GM23338 (cell line): Measurements from ENCODE around the gene PAXX. TPM values are rescaled to one million over a fixed set of nuclear protein-coding genes. Genes with fewer than 3 reads are reported as not detected.

Source experiments
- ATAC-seq: fragments of 200-7000 bp; cut with Tn5 transposase; 3 replicates; pipeline ENCODE4 v1.9.1; 2020
- DNase-seq: peaks from one replicate; pipeline ENCODE4 v3.0.0-alpha.2; 2015; ENCODE audit warnings: low spot score
- H2AFZ ChIP-seq: fragments of 200-600 bp; sonication (generic); 2 replicates; pipeline ENCODE4 v1.8.0; 2016; ENCODE audit warnings: antibody characterized with exemption, mild to moderate bottlenecking, moderate library complexity
- H3F3A ChIP-seq: fragments of 200-600 bp; sonication (generic); replicated peaks from 2 replicates; pipeline ENCODE4 v1.8.0; 2017; ENCODE audit warnings: antibody characterized with exemption, mixed run types, low read depth
- H3K27ac ChIP-seq: fragments of 200-600 bp; sonication (generic); 2 replicates; pipeline ENCODE4 v1.6.1; 2016; ENCODE audit warnings: low read depth
- H3K27me3 ChIP-seq: fragments of 200-600 bp; sonication (generic); 2 replicates; pipeline ENCODE4 v1.8.0; 2016; ENCODE audit warnings: mild to moderate bottlenecking, mixed run types, moderate library complexity; ENCODE audit not compliant: insufficient read depth
- H3K36me3 ChIP-seq: fragments of 200-600 bp; sonication (generic); 2 replicates; pipeline ENCODE4 v1.8.0; 2016; ENCODE audit warnings: mild to moderate bottlenecking; ENCODE audit not compliant: insufficient read depth
- H3K4me1 ChIP-seq: fragments of 200-600 bp; sonication (generic); 2 replicates; pipeline ENCODE4 v1.8.0; 2016; ENCODE audit warnings: mild to moderate bottlenecking, moderate library complexity; ENCODE audit not compliant: insufficient read depth
- H3K4me2 ChIP-seq: fragments of 200-600 bp; sonication (generic); 2 replicates; pipeline ENCODE4 v1.7.1; 2017; ENCODE audit warnings: mixed run types
- H3K4me3 ChIP-seq: fragments of 200-600 bp; sonication (generic); 2 replicates; pipeline ENCODE4 v1.6.1; 2016; ENCODE audit warnings: mixed run types
- H3K79me2 ChIP-seq: fragments of 200-600 bp; sonication (generic); replicated peaks from 2 replicates; pipeline ENCODE4 v1.8.0; 2017; ENCODE audit warnings: mild to moderate bottlenecking; ENCODE audit not compliant: insufficient read depth
- H3K9me2 ChIP-seq: fragments of 200-600 bp; sonication (generic); 2 replicates; pipeline ENCODE4 v1.8.0; 2017; ENCODE audit not compliant: insufficient read depth
- H4K20me1 ChIP-seq: fragments of 200-600 bp; sonication (generic); replicated peaks from 2 replicates; pipeline ENCODE4 v1.8.0; 2017; ENCODE audit warnings: mild to moderate bottlenecking; ENCODE audit not compliant: insufficient read depth
- H3K27ac Mint-ChIP-seq: 2 replicates; pipeline ENCODE4 v1.8.0; 2020; ENCODE audit warnings: inconsistent platforms, mild to moderate bottlenecking, moderate library complexity, mixed read lengths
- H3K27me3 Mint-ChIP-seq: 3 replicates; pipeline ENCODE4 v1.8.0; 2022; ENCODE audit warnings: low read depth, mild to moderate bottlenecking, moderate library complexity, mixed read lengths, inconsistent platforms; ENCODE audit not compliant: insufficient read depth, poor library complexity
- H3K36me3 Mint-ChIP-seq: 3 replicates; pipeline ENCODE4 v1.8.0; 2021; ENCODE audit warnings: low read depth, mild to moderate bottlenecking, inconsistent platforms, moderate library complexity, mixed read lengths
- H3K4me1 Mint-ChIP-seq: 3 replicates; pipeline ENCODE4 v1.8.0; 2020; ENCODE audit warnings: mild to moderate bottlenecking, inconsistent platforms, mixed read lengths
- H3K4me3 Mint-ChIP-seq: 3 replicates; pipeline ENCODE4 v1.8.0; 2021; ENCODE audit warnings: moderate library complexity, mild to moderate bottlenecking, inconsistent platforms, mixed read lengths
- H3K9me3 Mint-ChIP-seq: 3 replicates; pipeline ENCODE4 v1.8.0; 2020; ENCODE audit warnings: moderate library complexity, mild to moderate bottlenecking, inconsistent platforms, mixed read lengths
- CREB1 ChIP-seq: fragments of 250-450 bp; sonication (Bioruptor Pico); IDR thresholded peaks from 2 replicates; pipeline ENCODE4 v1.5.0; 2020; ENCODE audit warnings: low read depth, mild to moderate bottlenecking, moderate library complexity
- ETS1 ChIP-seq: IDR thresholded peaks from 2 replicates; pipeline ENCODE4 v1.6.1; 2016; ENCODE audit warnings: antibody characterized with exemption
- EZH2 ChIP-seq: fragments of 200-600 bp; sonication (generic); IDR thresholded peaks from one replicate; pipeline ENCODE4 v1.8.0; 2017; ENCODE audit warnings: antibody characterized with exemption, mild to moderate bottlenecking, low read depth; ENCODE audit not compliant: unreplicated experiment
- JUNB ChIP-seq: IDR thresholded peaks from one replicate; pipeline ENCODE4 v1.6.1; 2016; ENCODE audit warnings: antibody characterized with exemption; ENCODE audit not compliant: unreplicated experiment
- STAT1 ChIP-seq: IDR thresholded peaks from one replicate; pipeline ENCODE4 v1.6.1; 2016; ENCODE audit warnings: antibody characterized with exemption; ENCODE audit not compliant: unreplicated experiment
- ZNF114 ChIP-seq: fragments of 250-450 bp; sonication (Bioruptor Pico); IDR thresholded peaks from 2 replicates; pipeline ENCODE4 v1.5.0; 2020; ENCODE audit warnings: mild to moderate bottlenecking, moderate library complexity
- ZNF331 ChIP-seq: fragments of 250-450 bp; sonication (Bioruptor Pico); IDR thresholded peaks from 2 replicates; pipeline ENCODE4 v1.5.0; 2020; ENCODE audit warnings: low read depth, mild to moderate bottlenecking, moderate library complexity
- ZNF462 ChIP-seq: fragments of 250-450 bp; sonication (Bioruptor Pico); IDR thresholded peaks from 2 replicates; pipeline ENCODE4 v1.5.0; 2020; ENCODE audit warnings: mild to moderate bottlenecking, moderate library complexity
- polyA plus RNA-seq: library from polyadenylated mRNA; unstranded; fragments of >200 nt; fragmentation: Nextera tagmentation; extraction: Ambion mirVana; gene quantifications from 2 replicates; pipeline ENCODE4 v1.2.1, GENCODE V29; 2016
- total RNA-seq: library from RNA; depleted of rRNA; stranded (reverse); fragments of >200 nt; shearing (Covaris generic); gene quantifications from 2 replicates; pipeline ENCODE4 v1.2.3, GENCODE V29; 2014

The PAXX gene
- total and polyA plus RNA-seq, 2 experiments from 2014 or later, result 71.5 to 86.0 TPM

GRCh38 chr9:136990242-136990911, 1.8 kb upstream of the PAXX start:
- H3K4me3 Mint-ChIP-seq, result peak overlapping the region; percentile 16; the same call in 1 of the 3 replicates
- Histone ChIP-seq H3K9me2 (no peaks in the 10 kb centered on the region), H3K4me1 (peaks cover 3% of the 10 kb centered on the region; the same call in 1 of the 2 replicates), H3K4me2 (no peak overlapping the region), H3K4me3 (no peak overlapping the region), H3K36me3 (no peaks in the 10 kb centered on the region), H4K20me1 (no peaks in the 10 kb centered on the region), H3K27me3 (peaks cover 45% of the 10 kb centered on the region), H2AFZ (no peak overlapping the region), H3K79me2 (no peaks in the 10 kb centered on the region), H3K27ac (no peak overlapping the region), H3F3A (no peaks in the 10 kb centered on the region)
- no peak for DNase-seq
- peaks cover 10% of the 10 kb centered on the region for H3K9me3 Mint-ChIP-seq
- ATAC-seq, result no peak
- no peaks in the 10 kb centered on the region; the same call in 2 of the 3 replicates for H3K36me3 Mint-ChIP-seq
- peaks cover 33% of the 10 kb centered on the region for H3K27me3 Mint-ChIP-seq
- TF ChIP-seq ETS1 (no peak), JUNB (no peak), CREB1 (CRISPR knock-in tag) (no peak), ZNF114 (CRISPR knock-in tag) (no peak), ZNF331 (no peak)
- no peaks in the 10 kb centered on the region; the same call in 2 of the 3 replicates for H3K4me1 Mint-ChIP-seq
- H3K27ac Mint-ChIP-seq, result no peak overlapping the region

GRCh38 chr9:136992819-136993369, 672 bp downstream of the PAXX start:
- no peak overlapping the region for H3K27ac Mint-ChIP-seq
- H3K36me3 ChIP-seq, result no peaks in the 10 kb centered on the region
- H3K36me3 Mint-ChIP-seq, result no peaks in the 10 kb centered on the region; the same call in 2 of the 3 replicates
- no peaks in the 10 kb centered on the region for H3K9me2 ChIP-seq
- H2AFZ ChIP-seq, result no peak overlapping the region
- peaks cover 49% of the 10 kb centered on the region for H3K27me3 ChIP-seq
- H3K4me1 ChIP-seq, result peaks cover 6% of the 10 kb centered on the region; the same call in 1 of the 2 replicates
- H3K27ac ChIP-seq, result no peak overlapping the region
- ATAC-seq, result no peak
- H3K79me2 ChIP-seq, result no peaks in the 10 kb centered on the region
- H3K4me1 Mint-ChIP-seq, result peaks cover 3% of the 10 kb centered on the region
- no peaks in the 10 kb centered on the region for H4K20me1 ChIP-seq
- peak overlapping the region; percentile 88 for H3K4me2 ChIP-seq
- no peaks in the 10 kb centered on the region for H3F3A ChIP-seq
- H3K9me3 Mint-ChIP-seq, result peaks cover 10% of the 10 kb centered on the region
- no peak for DNase-seq
- peak overlapping the region; percentile 86 for H3K4me3 ChIP-seq
- peaks cover 30% of the 10 kb centered on the region for H3K27me3 Mint-ChIP-seq
- H3K4me3 Mint-ChIP-seq, result peak overlapping the region; percentile 80
- TF ChIP-seq ZNF331 (no peak), ETS1 (no peak), ZNF462 (no peak), STAT1 (no peak), CREB1 (CRISPR knock-in tag) (no peak), EZH2 (no peak), JUNB (no peak)
